ENCODE results near the gene GPR55. TPM values are rescaled to one million over a fixed set of nuclear protein-coding genes. Genes with fewer than 3 reads are reported as not detected.

Gene GPR55
- total RNA-seq, 1 donor from 2014 or later = 0.96 TPM

- no peak for DNase-seq (ENCODE audit: low spot score)
These were observed 9.4 kb upstream of the GPR55 start for GRCh38 chr2:230934231-230935129.

- no peak for DNase-seq (ENCODE audit: low spot score)
These were observed 8.6 kb upstream of the GPR55 start for GRCh38 chr2:230933521-230934180.

- DNase-seq (ENCODE audit: low spot score) = peak; percentile 94
These were observed 7.8 kb upstream of the GPR55 start for GRCh38 chr2:230932556-230933511.

GRCh38 chr2:230931556-230932231 lies 6.7 kb upstream of the GPR55 start:
- no peak for DNase-seq (ENCODE audit: low spot score)

- DNase-seq (ENCODE audit: low spot score) = no peak
These were observed 6.0 kb upstream of the GPR55 start for GRCh38 chr2:230930928-230931555.

GRCh38 chr2:230930149-230930780 lies 5.2 kb upstream of the GPR55 start:
- no peak for DNase-seq (ENCODE audit: low spot score)

- no peak for DNase-seq (ENCODE audit: low spot score)
These were observed 4.5 kb upstream of the GPR55 start for GRCh38 chr2:230929381-230930148.

- no peak for DNase-seq (ENCODE audit: low spot score)
These were observed 3.8 kb upstream of the GPR55 start for GRCh38 chr2:230928701-230929380.

GRCh38 chr2:230927711-230928341 lies 2.8 kb upstream of the GPR55 start:
- DNase-seq (ENCODE audit: low spot score) = no peak

GRCh38 chr2:230925879-230926765 lies 1.1 kb upstream of the GPR55 start:
- peak; percentile 18 for DNase-seq (ENCODE audit: low spot score)

- no peak for DNase-seq (ENCODE audit: low spot score)
These were observed 419 bp upstream of the GPR55 start for GRCh38 chr2:230925443-230925878.

GRCh38 chr2:230924092-230924469 lies 961 bp downstream of the GPR55 start:
- DNase-seq (ENCODE audit: low spot score) = no peak

- no peak for DNase-seq (ENCODE audit: low spot score)
These were observed 1.9 kb downstream of the GPR55 start for GRCh38 chr2:230922951-230923717.

GRCh38 chr2:230921806-230922595 lies 3.0 kb downstream of the GPR55 start:
- no peak for DNase-seq (ENCODE audit: low spot score)

- DNase-seq (ENCODE audit: low spot score) = no peak
These were observed 4.9 kb downstream of the GPR55 start for GRCh38 chr2:230920167-230920566.

- DNase-seq (ENCODE audit: low spot score) = no peak
These were observed 5.4 kb downstream of the GPR55 start for GRCh38 chr2:230919681-230920080.
